Liver (tissue), 3 donors: ENCODE data around the gene EPB41L1.

Experiments used
- GABPA ChIP-seq, 2 donors: IDR thresholded peaks in 1 of 2; conservative IDR thresholded peaks in 1 of 2; 2 replicates each; pipeline ENCODE4 v1.6.1; 2016; ENCODE audit warnings: antibody characterized with exemption in 2 of 2, mild to moderate bottlenecking in 1 of 2, moderate library complexity in 1 of 2
- JUND ChIP-seq, 2 donors: IDR thresholded peaks; 2 replicates each; pipeline ENCODE4 v1.6.1; 2016; ENCODE audit warnings: antibody characterized with exemption in 2 of 2
- MAX ChIP-seq: IDR thresholded peaks from 2 replicates; pipeline ENCODE4 v1.6.1; 2016; ENCODE audit warnings: antibody characterized with exemption
- REST ChIP-seq: IDR thresholded peaks from 2 replicates; pipeline ENCODE4 v1.6.1; 2016; ENCODE audit warnings: antibody characterized with exemption, mild to moderate bottlenecking
- RXRA ChIP-seq, 2 donors: IDR thresholded peaks; 2 replicates each; pipeline ENCODE4 v1.6.1; 2017 to 2018; ENCODE audit warnings: antibody characterized with exemption in 2 of 2, mild to moderate bottlenecking in 1 of 2
- TAF1 ChIP-seq: conservative IDR thresholded peaks from 2 replicates; pipeline ENCODE4 v1.6.1; 2016; ENCODE audit warnings: antibody characterized with exemption, mild to moderate bottlenecking
- YY1 ChIP-seq: IDR thresholded peaks from 2 replicates; pipeline ENCODE4 v1.6.1; 2016; ENCODE audit warnings: antibody characterized with exemption, mild to moderate bottlenecking
- ZBTB33 ChIP-seq: IDR thresholded peaks from 2 replicates; pipeline ENCODE4 v1.6.1; 2016; ENCODE audit warnings: antibody characterized with exemption
- TF ChIP-seq, protein P1 (sequence below): fragments of 150-350 bp; IDR thresholded peaks from 2 replicates; pipeline ENCODE4 v1.5.1; 2017; ENCODE audit warnings: improper control_type of control experiment, low read depth, low read length; ENCODE audit not compliant: missing input control
- TF ChIP-seq, protein P2 (sequence below): IDR thresholded peaks from 2 replicates; pipeline ENCODE4 v1.6.1; 2016; ENCODE audit warnings: antibody characterized with exemption
- donor health status: healthy.
- donor health status: healthy.

DNA sequence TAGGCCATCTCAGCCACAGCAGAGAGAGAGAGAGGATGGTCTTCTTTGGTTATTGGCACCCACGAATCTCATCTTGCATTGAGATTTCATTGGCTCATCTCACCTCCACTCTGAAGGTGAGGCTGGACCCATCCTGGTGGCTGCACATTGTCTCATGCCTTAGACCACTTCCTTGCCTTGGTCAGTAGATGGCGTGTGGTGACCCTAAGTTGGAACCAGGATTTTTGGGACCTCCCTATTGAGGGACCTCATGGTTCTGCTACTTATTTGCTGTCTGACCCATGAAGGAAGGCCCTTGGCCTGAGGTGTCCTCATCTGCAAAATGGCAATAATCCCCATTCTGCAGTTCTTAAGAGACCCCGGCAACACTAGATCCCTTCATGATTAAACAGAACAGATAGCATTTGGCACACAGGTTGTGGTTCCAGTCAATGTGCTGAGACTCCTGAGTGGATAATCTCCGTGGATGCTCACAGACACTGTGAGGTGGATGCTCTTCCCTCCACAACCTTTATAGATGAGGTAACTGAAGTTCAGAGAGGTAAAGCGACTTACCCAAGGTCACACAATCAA lies 60.2 kb downstream of the EPB41L1 start:
- TF ChIP-seq GABPA (IDR thresholded peaks at IDR 0.05 in 1 of 2, conservative IDR thresholded peaks at IDR 0.05 in 1 of 2) (no peak), JUND (IDR thresholded peaks at IDR 0.05) (no peak), REST (no peak), TAF1 (no peak), YY1 (no peak), MAX (no peak), ZBTB33 (no peak), RXRA (IDR thresholded peaks at IDR 0.05) (no peak)
- TF ChIP-seq, protein P1, sequence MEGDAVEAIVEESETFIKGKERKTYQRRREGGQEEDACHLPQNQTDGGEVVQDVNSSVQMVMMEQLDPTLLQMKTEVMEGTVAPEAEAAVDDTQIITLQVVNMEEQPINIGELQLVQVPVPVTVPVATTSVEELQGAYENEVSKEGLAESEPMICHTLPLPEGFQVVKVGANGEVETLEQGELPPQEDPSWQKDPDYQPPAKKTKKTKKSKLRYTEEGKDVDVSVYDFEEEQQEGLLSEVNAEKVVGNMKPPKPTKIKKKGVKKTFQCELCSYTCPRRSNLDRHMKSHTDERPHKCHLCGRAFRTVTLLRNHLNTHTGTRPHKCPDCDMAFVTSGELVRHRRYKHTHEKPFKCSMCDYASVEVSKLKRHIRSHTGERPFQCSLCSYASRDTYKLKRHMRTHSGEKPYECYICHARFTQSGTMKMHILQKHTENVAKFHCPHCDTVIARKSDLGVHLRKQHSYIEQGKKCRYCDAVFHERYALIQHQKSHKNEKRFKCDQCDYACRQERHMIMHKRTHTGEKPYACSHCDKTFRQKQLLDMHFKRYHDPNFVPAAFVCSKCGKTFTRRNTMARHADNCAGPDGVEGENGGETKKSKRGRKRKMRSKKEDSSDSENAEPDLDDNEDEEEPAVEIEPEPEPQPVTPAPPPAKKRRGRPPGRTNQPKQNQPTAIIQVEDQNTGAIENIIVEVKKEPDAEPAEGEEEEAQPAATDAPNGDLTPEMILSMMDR = peak; percentile 56
- TF ChIP-seq, protein P2, sequence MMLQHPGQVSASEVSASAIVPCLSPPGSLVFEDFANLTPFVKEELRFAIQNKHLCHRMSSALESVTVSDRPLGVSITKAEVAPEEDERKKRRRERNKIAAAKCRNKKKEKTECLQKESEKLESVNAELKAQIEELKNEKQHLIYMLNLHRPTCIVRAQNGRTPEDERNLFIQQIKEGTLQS = no peak
